ENCODE results near the gene LMOD2.

The LMOD2 gene

DNA sequence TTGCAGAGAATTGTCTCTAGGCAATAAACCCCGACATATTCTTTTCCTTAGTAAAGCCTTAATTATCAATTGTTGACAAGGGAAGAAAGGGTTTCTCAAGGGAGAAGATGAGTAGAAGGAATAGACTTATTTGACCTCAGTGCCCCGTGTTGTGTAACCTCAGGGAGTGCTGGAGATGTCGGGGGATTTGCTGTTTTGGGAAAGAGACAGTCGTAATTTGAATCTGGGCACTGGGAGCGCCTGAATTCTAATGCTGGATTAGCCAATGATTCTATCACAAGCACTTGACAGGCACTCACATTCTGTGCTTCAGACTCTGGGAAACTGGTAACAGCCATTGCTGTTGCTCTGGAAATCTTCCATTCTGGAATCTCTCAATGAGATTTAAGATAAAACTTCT is 13.8 kb upstream of the LMOD2 start:
- no peak for DNase-seq

DNA sequence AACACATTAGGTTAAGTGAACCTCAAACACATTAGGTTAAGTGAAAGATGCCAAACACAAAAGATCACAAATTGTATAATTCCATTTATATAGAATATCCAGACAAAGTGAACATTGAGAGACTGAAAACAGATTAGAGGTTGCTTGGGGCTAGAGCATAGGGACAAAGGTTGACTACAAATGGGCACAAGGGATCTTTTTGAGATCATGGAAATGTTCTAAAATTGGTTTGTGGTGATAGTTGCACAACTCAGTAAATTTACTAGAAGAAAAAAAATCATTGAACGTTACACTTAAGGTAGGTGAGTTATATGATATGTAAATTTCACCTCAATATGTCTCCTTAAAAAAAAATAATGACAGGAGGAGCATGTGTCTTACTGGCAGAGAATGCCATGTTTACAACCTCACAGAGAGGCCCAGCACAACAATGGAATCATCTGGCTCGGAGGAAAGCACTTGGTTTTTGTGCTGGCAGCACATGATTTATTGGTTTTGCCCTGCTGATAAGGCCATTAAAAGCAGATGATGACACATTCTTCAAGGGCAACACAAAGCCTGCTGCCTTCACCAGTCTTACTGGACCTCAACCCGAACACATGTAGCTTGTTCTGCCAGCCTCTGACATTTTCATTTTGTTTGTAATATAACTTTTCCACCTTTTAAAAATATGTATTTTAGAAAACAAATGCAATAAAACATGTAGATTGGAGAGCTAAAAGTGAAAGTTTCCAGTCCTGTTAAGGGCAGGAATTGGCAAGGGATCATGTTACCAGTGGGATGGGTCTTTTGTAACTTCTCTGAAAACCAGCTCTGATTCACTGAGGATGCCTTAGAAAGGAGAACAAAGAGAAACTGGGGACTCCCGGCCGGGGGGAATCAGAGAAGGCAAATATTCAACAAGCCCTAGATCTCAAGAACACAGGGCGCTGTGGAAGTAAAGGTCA is 11.9 kb upstream of the LMOD2 start:
- no peak for DNase-seq

DNA sequence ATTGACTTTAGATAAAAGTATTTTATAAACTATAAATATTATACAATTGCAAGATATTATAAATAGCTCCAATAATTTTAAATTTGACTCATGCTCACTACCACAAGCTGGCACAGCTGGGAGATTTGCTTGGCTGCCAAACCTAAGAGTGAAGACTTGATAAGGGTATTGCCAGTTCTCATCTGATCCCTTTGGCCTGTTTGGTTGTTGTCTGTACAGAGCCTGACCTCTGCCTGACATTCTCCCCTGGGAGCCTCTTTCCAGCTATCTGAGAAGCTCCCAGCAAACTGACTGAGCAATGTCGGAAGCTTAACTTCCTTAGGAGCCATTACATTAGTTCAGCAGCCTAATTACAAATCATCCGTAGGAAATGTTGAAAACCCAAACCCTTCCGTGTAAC is 10.2 kb upstream of the LMOD2 start:
- DNase-seq, result no peak

DNA sequence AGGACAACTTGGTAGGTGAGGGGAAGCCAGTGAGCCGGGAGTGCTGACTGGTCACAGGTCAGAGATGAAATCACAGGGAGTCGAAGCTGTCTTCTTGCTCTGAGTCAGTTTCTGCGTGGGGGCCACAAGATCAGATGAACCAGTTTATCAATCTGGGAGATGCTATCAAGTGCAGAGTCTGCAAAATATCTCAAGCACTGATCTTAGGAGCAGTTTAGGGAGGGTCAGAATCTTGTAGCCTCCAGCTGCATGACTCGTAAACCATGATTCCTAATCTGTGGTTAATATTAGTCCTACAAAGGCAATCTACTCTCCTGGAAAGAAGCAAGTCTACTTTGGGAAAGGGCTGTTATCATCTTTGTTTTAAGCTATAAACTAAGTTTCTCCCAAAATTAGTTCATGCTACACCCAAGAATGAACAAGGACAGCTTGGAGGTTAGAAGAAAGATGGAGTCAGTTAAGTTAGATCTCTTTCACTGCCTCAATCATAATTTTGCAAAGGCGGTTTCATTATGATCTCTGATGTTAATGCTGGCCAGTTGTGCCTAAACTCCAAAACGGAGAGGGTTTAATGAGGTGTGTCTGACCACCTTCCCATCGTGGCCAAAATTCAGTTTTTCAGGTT is 8.4 kb upstream of the LMOD2 start:
- DNase-seq, result no peak

DNA sequence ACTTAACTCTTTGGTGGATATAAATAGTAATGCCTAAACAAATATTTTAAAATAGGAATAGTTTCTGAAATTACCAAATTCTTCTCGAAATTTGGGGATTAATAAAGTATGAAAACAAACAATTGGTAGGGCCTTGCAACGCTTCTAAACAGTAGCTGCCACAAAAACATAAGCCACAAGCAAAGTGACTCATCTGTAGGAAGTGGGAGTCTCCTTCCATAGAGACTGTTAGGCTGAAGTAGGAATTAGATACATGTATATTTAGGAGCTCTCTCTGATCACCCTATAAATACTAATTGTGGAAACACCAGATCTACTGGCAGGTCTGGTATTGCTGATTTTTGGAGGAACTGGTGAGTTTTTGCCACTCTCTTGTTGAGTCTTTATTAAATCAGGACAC is 5.7 kb upstream of the LMOD2 start:
- DNase-seq, result no peak

DNA sequence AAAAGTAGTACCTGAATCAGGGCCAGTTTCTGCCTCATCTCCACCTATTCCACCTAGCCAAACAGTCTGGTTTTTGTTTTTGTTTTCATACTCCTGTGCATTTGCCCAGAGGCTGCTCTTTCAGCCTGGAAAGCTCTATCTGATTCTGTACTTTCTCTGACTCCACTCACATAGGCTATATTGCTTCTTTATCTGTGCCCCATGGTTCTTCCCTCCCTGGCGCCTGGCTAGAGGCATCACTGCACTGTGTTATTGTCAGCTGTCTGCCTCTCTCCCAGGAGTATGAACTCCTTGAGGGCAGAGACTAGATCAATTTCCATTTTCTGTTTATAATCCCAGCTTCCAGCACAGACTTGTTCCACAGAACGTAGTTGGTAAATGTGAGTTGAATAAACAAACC is 5.1 kb upstream of the LMOD2 start:
- no peak for DNase-seq

DNA sequence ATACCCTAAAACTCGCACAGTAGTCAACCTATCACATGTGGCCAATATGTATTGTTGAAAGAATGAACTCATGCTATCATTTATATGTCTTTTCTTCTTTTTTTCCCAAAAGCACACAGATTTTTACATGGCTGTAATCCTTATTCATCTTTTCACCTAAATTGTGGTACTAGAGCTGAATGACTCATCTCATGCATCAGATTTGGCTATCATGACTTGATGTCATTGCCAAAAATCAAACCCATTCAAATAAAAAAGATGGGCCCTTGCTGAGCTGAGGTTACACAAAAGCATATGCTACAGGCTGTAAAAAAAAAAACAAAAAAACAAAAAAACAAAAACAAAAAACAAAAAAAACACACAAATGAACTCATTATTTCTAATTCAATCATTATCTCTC is 3.3 kb upstream of the LMOD2 start:
- DNase-seq, result no peak

DNA sequence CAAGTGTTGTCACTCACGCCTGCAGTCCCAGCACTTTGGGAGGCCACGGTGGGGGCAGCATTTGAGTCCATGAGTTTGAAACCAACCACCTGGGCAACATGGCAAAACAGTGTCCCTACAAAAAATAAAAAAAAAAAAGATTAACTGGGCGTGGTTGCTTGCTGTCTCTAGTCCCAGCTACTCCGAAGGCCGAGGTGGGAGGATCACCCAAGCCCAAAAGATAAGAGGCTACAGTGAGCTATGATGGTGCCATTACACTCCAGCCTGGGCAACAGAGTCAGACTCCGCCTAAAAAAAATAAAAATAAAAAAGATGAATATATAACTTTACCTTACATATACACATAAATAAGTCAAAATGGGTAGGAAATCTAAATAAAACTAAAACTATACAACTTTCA is 2.5 kb upstream of the LMOD2 start:
- no peak for DNase-seq

DNA sequence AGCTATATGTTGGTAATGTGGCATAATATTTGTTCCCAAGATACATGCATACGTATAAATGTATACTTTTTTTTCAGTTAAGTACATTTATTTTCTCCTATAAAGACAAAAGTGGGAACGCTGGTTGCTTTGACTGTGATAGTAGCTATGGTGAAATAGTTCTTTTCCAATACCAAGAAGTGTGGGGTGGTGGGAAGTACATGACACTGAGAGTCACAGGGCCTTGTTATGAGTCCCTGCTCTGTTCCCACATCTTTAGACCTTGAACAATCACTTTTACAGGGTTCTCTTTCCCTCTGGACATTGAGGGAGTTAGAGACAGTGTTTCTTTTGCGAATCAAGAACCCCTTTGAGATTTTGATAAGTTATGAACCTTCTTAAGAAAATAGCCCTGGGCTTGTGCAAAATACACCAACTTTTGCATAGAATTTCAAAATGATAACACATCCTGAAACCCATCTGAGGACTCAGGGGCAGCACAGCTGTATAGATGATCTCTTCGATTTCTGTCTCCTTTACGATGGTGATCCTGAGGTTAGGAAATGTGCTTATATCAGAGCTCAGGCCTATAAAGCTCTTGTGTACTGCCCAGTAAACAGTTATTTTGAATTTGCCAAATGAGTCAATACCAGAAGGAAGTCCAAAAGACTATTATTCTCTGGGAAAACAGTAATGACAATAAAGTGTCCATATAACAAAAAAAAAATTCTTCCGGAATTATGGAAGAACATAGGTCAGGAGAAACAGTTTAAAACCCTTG is 1.1 kb downstream of the LMOD2 start:
- DNase-seq, result no peak

DNA sequence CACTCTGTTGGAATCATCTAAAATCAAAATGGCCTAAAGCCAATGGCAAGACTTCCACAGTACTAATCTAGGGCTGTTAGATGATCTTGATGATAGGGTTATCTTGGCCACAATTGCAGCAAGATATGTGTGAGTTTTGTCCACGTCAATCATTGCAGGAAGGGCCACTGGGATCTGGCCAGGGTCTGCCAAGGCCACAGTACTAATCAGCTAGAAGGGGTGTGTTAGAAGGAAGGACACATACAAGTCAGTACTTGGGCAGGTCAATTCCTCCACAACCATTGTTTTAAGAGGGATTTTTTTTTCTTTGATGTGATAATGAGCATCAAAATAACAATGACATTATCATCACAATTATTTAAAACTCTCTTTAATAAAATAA is 1.6 kb downstream of the LMOD2 start:
- DNase-seq, result no peak

DNA sequence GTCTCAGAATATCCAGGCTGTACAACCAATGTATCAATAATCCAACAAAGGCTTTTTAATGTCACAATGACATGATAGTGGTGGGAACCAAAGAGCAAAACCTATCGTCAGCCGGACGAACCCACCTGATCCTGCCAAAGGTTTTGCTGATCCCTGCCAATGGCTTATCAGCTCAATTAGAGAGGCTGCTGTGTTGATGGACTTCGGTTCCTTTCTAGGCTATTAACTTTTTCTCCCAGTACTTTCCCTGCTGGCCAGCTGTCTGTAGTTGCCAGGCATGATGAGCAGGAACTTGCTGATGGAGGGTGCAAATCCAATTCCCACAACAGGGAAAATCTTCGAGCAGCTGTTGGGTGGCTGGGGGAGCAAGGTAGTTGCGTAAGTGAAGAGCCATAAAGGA is 2.4 kb downstream of the LMOD2 start:
- DNase-seq, result no peak

DNA sequence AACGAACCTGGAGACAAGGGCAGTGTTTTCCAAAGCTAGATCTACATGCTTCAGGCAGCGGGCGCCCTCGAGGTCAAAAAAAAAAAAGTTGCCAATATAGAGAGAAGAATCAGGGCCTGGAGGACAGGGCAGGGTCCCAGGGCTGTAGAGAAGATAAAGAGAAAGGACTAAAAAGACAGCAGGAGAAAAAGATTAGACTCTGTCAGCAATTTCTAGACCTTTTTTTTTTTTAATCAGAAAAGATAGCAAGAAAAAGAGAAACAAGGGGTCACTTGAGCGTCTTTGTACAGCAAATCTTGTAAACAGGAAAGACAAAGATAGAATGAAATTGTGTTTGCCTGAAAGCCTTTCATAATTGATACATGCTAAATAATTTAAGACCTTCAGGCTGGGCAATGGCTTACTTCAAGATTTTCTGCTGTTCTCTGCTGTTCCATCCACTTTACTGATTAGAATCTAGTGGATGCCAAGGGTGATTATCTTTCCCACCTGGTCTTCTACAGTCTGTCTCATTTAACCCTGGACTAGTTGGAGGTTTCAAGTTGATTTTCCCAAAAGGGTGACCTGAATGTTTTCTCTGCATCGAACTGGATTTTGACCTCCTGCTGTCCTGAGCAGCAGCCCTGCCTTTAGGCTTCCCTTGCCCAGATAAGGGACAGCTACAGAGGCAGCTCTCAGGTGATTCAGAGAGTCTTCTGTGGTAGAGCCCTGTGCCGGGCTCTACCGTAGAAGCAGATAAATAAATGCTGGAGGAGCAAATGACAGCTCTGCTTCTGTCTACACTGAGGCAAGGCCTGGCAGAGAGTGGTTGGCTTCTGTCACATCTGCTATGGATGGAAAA is 5.1 kb downstream of the LMOD2 start:
- no peak for DNase-seq

DNA sequence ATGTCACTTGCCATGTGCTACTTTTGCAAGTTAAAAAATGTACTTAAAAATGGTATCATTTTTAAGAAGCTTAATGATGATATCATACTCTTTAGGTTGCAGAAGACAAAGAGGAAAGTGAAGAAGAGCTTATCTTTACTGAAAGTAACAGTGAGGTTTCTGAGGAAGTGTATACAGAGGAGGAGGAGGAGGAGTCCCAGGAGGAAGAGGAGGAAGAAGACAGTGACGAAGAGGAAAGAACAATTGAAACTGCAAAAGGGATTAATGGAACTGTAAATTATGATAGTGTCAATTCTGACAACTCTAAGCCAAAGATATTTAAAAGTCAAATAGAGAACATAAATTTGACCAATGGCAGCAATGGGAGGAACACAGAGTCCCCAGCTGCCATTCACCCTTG is 6.1 kb downstream of the LMOD2 start:
- no peak for DNase-seq

DNA sequence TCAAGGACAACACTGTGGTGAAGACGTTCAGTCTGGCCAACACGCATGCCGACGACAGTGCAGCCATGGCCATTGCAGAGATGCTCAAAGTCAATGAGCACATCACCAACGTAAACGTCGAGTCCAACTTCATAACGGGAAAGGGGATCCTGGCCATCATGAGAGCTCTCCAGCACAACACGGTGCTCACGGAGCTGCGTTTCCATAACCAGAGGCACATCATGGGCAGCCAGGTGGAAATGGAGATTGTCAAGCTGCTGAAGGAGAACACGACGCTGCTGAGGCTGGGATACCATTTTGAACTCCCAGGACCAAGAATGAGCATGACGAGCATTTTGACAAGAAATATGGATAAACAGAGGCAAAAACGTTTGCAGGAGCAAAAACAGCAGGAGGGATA is 6.6 kb downstream of the LMOD2 start:
- no peak for DNase-seq

DNA sequence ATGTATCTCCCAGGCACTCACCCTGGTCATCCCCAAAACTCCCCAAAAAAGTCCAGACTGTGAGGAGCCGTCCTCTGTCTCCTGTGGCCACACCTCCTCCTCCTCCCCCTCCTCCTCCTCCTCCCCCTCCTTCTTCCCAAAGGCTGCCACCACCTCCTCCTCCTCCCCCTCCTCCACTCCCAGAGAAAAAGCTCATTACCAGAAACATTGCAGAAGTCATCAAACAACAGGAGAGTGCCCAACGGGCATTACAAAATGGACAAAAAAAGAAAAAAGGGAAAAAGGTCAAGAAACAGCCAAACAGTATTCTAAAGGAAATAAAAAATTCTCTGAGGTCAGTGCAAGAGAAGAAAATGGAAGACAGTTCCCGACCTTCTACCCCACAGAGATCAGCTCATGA is 7.1 kb downstream of the LMOD2 start:
- DNase-seq, result no peak

DNA sequence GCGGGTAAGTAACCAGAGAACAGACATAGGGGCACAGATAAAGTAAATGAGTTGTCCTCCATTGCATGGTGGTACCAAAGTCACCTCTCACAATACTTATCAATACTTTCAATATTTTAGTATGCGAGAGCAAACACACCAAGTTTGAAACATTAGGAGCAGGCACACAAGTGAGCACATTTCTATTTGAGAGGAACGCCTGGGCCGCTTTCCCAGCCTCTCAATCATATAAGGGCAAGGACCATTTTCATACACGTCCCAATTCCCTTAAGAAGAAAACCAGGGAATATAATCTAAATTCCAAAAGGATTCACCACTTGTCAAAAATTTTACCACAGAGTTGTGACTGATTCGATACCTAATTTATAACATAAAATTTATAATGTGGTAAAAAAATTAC is 7.5 kb downstream of the LMOD2 start:
- DNase-seq, result no peak

DNA sequence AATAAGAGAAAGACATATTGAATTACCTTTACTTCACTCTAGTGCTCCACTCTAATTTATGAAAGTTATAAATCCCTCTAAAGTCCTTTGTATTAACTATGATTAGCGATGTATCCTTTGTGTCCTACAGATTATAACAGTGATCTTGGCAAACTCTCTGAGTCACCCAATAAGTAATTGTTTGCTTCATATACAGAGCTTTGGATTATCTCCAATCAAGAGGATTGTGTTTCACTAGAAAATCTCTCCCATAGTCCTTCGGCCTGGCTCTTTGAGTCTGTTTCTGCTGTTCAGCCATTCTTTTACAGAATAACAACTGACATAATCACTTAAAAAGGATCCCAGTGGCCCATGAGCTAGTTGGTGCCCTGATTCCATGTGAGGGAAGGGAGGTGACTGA is 9.5 kb downstream of the LMOD2 start:
- no peak for DNase-seq

DNA sequence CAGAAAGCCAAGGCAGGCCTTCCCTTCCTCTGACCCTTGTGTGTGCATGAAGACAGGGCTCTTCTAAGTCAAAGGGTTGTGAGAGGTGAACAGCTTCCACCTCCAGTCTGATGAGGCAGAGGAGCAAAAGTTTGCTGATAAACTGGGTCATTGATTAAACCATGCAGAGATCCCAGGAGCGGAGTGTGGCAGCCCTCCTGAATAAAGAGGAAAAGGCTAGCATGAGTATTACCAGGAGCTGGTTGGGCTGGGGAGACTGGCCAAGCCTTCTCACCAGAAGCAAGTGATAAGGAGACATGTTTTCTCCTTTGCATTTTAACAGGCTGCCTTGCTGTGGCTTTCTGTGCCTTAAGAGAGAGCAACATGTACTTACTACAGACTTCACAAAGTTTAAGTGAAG is 10.2 kb downstream of the LMOD2 start:
- DNase-seq, result no peak

DNA sequence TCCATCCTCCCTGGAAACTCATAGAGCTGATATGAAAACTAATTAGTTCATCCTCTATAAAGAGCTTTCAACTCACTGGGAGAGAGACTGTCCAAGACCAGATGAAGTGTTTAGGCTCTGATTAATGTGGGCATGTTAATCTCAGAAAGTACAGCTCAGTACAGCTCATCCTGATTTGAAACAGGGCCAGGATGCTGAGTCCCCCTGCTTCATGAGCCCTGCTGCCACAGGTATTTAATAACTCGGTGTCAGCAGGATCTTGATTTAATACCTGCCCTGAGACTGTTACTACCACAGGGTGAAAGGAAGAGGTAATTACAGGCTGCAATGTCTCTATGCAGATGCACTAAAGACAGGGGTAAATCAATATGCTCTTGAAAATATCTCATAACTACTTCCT is 10.8 kb downstream of the LMOD2 start:
- no peak for DNase-seq

DNA sequence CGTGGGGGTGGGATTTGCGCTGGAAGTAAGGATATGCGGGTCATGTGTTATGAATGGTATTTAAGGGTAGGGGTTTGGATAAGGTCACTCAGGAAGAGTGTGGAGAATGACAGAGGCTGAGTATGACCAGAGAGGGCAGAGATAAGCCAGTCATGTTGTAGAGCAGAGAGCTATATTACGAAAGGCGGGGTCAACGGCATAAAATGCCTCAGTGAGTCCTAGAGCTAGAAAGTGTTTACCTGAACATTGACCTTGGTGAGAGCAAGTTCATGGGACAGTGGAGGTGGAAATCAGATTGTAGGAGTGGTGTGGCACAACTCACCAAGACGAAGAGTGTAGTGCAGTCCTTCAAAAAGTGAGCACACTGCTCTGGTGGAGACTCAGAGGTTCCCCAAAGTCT is 13.8 kb downstream of the LMOD2 start:
- DNase-seq, result no peak

DNA sequence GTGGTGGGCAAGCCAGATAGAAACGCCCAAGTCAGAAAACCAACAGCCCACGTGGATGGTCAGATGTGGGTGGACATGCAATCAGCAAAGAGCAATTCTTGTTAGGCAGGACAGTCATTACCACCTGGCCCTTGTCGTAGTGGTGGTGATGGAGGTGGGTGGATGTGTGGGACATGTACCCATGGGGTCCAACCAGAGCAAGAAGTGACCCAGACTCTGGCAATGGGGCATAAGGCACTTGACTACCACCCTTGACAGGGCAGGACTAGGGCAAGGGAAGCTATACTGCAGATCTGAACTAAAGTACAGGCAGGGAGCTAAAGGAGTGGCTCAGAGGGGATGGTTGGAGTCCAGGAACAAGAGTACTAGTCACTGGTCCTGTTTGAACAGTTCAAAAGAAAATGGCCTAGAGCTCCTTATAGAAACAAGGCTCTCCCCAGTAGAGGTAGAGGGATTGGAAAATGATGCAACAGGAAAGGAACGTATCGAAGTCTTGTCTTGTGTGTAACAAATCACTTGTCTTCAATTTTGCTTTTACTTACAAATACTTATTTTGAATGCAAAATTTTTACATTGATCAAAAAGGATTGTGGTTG is 17.6 kb downstream of the LMOD2 start:
- no peak for DNase-seq

DNA sequence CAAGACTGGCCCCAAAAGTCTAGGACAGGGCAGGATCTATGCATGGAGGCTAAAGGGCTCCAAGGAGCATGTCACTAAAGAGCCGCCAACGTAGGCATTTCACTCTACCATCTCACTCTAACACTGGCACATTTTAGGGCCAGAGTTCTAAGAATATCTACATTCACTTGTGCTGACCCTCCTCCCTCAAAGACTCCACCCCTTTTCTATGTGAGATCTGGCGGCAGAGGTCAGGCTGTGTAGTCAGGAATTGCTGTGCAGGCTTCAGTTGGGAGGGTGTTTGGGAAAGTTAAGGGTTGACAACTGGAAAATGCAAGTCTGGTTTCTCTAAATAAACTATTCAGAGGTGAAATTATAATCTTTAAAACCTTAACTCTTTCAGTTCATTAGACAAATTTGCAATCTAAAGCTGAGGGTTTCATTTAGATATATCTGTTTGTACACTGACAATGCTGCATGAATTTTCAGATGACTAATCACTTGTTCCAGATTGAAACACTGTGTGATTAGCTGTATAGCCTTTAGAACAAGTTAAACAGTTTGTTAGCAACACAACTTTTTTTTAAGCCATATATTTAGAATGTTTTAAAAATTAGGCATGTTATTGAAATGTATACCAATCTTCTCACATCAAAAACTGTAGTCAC is 18.2 kb downstream of the LMOD2 start:
- no peak for DNase-seq

All from hippocampal formation (tissue), 2 donors.